ENCODE data around the gene WDR76.
"Not testable (repeated sequence)": the region's sequence is repeated elsewhere in the genome, so short reads cannot be mapped to it uniquely, and the experiment has no call there.

The WDR76 gene

GRCh38 chr15:43828061-43828657, 1.4 kb downstream of the WDR76 start:
- TF ChIP-seq CTCF (IDR thresholded peaks at IDR 0.05; ENCODE audit: low read depth, low read length, missing control alignments), result no peak
- DNase-seq, result no peak
- no peaks in the 10 kb centered on the region for H3K36me3 ChIP-seq (replicated peaks)
- no peaks in the 10 kb centered on the region for H3K27me3 ChIP-seq (replicated peaks)
- in situ Hi-C loops (cut with HindIII; ENCODE audit: low pct_ligation_motif_present, low sequenced_read_pairs), result no loop called here
- H3K4me3 ChIP-seq (ENCODE audit: low read depth, low read length), result peak overlapping the region; percentile 76
- H3K27ac ChIP-seq, result no peak overlapping the region

- H3K27ac ChIP-seq; H3K27me3 ChIP-seq (replicated peaks); DNase-seq; in situ Hi-C loops (cut with HindIII; ENCODE audit: low pct_ligation_motif_present, low sequenced_read_pairs); H3K36me3 ChIP-seq (replicated peaks); H3K4me3 ChIP-seq (ENCODE audit: low read depth, low read length): not testable (repeated sequence)
Observed at GRCh38 chr15:43829951-43830540, 3.2 kb downstream of the WDR76 start.

- H3K27me3 ChIP-seq (replicated peaks); H3K27ac ChIP-seq; H3K4me3 ChIP-seq (ENCODE audit: low read depth, low read length); DNase-seq; H3K36me3 ChIP-seq (replicated peaks); in situ Hi-C loops (cut with HindIII; ENCODE audit: low pct_ligation_motif_present, low sequenced_read_pairs): not testable (repeated sequence)
Observed at GRCh38 chr15:43830691-43831275, 4.0 kb downstream of the WDR76 start.

- in situ Hi-C loops (cut with HindIII; ENCODE audit: low pct_ligation_motif_present, low sequenced_read_pairs); DNase-seq; H3K4me3 ChIP-seq (ENCODE audit: low read depth, low read length); H3K27ac ChIP-seq; H3K27me3 ChIP-seq (replicated peaks); H3K36me3 ChIP-seq (replicated peaks): not testable (repeated sequence)
Observed at GRCh38 chr15:43831519-43832052, 4.8 kb downstream of the WDR76 start.

GRCh38 chr15:43832485-43832884, 5.7 kb downstream of the WDR76 start:
- H3K4me3 ChIP-seq (ENCODE audit: low read depth, low read length); H3K36me3 ChIP-seq (replicated peaks); DNase-seq; in situ Hi-C loops (cut with HindIII; ENCODE audit: low pct_ligation_motif_present, low sequenced_read_pairs); H3K27ac ChIP-seq; H3K27me3 ChIP-seq (replicated peaks): not testable (repeated sequence)

- Histone ChIP-seq H3K27ac (peak overlapping the region; percentile 32), H3K27me3 (replicated peaks) (no peaks in the 10 kb centered on the region), H3K4me3 (ENCODE audit: low read depth, low read length) (no peak overlapping the region), H3K36me3 (replicated peaks) (no peaks in the 10 kb centered on the region)
- peak; percentile 37 for DNase-seq
- no peak for TF ChIP-seq CTCF (IDR thresholded peaks at IDR 0.05; ENCODE audit: low read depth, low read length, missing control alignments)
- in situ Hi-C loops (cut with HindIII; ENCODE audit: low pct_ligation_motif_present, low sequenced_read_pairs), result no loop called here
Observed at GRCh38 chr15:43845421-43845820, 18.6 kb downstream of the WDR76 start.

- in situ Hi-C loops (cut with HindIII; ENCODE audit: low pct_ligation_motif_present, low sequenced_read_pairs), result no loop called here
- no peak overlapping the region for H3K27ac ChIP-seq
Observed at GRCh38 chr15:43851251-43851650, 24.4 kb downstream of the WDR76 start.

More at GRCh38 chr15:43851251-43851650, 24.4 kb downstream of the WDR76 start:
- Histone ChIP-seq H3K4me3 (ENCODE audit: low read depth, low read length) (no peak overlapping the region), H3K27me3 (replicated peaks) (no peaks in the 10 kb centered on the region), H3K36me3 (replicated peaks) (no peaks in the 10 kb centered on the region)
- no peak for DNase-seq
- TF ChIP-seq CTCF (IDR thresholded peaks at IDR 0.05; ENCODE audit: low read depth, low read length, missing control alignments), result no peak
